ENCODE data around the gene KLHL30. TPM values are rescaled to one million over a fixed set of nuclear protein-coding genes. Genes with fewer than 3 reads are reported as not detected.

KLHL30 gene
- total RNA-seq, result 3.3 TPM

DNA sequence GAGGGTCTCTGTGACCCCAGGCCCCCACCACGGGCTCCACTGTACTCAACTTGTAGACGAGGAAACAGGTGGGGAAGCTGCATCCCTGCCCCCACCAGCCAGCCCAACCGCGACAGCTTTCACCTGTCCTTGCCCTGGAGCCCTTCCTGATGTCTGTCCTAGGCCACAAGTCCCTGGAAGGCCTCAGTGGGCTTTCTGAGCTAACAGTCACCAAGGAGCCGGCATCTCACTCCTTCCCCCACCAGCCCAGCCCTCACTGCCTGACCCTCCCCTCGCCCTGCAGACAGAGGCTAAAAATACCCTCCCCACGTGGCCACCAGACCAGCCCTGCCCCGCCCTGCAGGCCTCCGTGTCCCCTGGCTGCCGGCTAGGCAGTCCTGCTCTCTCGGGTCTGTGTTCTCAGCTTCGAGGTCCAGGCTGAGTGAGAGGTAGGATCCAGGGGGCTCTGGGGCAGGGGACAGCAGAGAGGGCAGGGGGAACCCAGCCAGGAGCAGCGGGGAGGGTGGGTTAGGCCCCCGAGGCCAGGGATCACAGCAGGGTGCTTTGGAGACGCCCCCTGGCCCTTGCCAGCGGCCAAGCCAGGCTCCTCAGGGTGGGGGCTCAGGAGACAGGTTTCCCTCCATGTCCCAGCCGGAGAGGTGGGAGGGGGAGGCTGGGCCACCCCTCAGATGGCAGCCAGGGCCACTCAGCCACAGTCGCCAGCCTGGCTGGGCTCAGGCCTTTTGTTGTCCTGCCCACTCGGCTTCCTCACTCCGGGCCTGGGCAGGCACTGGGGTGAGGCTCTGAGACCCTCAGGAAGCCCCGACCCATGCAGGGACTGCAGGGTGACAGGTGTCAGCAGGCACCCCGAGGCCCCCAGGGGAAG, at the start of gene KLHL30:
Gene KLHL30, plus strand, starts transcription at position 338 of the 865 bp plus-strand sequence. CDS start 2,087 bp downstream, outside the sequence.
- no peak for DNase-seq

DNA sequence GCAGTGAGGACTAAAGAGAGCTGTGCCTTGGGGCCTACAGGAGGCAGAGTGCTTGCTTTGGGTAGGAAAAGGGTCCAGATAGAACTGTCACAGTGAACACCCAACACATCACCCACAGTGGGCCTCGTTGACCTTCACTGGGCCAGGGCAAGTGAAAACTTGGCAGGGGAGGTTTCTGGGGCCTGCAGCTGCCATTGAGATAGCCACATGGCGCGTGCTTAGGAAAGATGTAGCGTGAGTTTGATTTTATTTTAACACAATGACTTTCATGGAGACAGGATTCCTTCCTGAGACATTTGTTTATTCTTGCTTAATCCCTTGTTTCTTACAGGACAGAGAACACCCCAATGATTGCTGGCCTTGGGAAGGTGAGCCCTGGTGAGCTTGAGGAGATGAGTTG, 47.6 kb upstream of the KLHL30 start:
- no peak for DNase-seq

DNA sequence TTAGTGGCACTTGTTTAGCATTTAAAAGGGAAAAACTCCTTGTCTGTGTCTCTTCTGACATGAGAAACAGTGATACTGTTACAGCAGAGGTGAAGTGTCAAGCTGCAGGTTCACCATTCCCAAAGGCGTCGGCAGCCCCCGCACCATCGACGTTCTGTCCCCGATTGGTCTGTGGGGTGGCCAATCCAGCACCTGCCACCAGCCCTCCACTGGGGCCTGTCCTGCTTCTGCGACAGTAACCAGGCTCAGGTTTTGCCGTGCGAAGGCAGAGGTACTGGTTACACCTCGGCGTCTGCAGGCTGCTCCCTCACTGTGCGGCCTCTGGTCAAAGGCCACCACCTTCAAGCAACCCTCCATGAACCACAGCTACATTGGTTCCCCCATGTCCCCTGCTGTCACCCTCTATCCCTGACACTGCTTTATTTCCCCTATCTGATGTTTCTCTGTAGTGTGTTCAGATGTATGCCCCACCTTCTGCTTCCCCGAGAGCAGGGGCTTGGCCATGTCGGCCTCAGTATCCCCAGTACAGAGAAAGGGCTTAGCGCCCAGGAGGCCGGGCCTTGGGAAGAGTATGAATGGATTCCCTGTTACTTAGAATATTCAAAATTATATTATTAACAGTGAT, 46.9 kb upstream of the KLHL30 start:
- no peak for DNase-seq

- no peak for DNase-seq
Observed at GRCh38 chr2:238092486-238093035, 45.9 kb upstream of the KLHL30 start.

DNA sequence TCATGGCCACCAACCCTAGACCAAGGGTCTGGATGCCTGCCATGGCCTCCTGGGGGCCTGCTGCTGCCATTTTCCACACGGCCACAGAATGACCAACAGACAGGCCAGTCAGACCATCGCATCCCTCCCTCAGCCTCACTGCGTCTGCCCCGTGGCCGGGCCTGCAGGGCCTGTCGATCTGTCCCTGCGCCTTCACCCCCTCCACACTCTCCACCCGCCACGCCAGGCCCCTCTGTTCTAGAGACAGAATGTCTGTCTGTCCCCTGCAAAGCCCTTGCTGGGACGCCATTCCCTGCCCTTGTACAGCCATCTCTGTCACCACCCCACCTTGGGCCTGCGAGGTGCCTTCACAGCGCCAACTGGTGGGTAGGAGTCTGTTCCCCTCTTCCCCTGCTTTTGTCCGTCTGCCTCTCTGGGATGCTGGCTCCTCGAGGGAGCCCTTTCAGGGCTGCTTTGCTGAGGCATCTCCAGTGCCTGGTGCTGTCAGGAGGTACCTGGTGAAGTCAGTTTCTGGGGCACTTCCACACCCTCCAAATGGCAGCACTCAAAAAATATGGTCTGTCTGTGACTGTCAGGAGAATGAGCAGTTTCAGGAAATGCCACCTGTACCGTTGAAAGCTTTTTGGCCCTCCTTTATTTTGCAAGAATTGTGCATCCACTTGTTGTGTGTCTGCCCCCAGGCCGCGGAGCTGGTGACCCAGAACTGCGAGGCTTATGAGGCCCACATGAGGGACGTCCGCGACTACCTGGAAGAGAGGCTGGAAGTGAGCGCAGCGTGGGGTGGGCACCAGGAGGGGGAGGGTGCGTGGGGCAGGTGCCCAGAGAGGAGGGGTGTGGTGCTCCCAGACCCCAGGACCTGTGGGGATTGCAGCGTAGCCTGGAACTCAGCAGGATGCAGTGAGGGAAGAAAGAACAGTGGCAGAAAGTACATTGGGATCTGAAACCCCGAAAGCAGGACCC, 45.0 kb upstream of the KLHL30 start:
- DNase-seq, result no peak

- no peak for DNase-seq
Observed at GRCh38 chr2:238094438-238095022, 43.9 kb upstream of the KLHL30 start.

- DNase-seq, result no peak
Observed at GRCh38 chr2:238095143-238095542, 43.3 kb upstream of the KLHL30 start.

DNA sequence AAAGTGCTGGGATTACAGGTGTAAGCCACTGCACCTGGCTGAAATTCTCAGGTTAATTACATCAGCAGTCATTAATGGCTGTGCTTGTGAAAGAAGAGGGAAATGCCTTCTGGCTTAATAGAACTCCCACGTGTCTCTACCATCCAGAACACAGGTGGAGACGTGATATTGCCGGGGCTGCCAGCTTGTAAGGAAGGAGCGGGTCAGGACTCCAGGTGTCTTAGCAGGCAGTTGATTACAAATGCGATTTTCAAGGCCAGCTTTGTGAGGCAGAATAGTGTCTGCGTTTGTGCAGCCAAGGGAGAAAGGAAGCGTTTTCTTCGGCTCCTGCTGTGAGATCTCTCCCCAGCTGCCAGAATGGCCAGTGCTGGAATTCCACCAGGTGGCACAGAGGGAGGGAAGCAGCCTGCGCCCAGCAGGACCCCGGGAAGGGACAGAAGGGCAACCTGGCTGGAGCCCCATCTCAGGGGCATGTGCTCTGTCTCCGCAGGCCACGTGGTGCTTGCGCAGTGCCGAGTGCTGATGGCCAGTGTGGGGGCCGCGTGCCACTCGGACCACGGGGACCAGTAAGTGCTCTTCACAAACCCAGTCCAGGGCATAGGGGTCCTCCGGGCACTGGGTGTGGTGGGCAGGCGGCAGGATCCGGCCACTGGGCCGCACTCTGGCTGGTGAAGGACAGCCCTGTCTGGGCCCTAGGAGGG, 42.0 kb upstream of the KLHL30 start:
- DNase-seq, result no peak

GRCh38 chr2:238097201-238097987, 41.1 kb upstream of the KLHL30 start:
- no peak for DNase-seq

DNA sequence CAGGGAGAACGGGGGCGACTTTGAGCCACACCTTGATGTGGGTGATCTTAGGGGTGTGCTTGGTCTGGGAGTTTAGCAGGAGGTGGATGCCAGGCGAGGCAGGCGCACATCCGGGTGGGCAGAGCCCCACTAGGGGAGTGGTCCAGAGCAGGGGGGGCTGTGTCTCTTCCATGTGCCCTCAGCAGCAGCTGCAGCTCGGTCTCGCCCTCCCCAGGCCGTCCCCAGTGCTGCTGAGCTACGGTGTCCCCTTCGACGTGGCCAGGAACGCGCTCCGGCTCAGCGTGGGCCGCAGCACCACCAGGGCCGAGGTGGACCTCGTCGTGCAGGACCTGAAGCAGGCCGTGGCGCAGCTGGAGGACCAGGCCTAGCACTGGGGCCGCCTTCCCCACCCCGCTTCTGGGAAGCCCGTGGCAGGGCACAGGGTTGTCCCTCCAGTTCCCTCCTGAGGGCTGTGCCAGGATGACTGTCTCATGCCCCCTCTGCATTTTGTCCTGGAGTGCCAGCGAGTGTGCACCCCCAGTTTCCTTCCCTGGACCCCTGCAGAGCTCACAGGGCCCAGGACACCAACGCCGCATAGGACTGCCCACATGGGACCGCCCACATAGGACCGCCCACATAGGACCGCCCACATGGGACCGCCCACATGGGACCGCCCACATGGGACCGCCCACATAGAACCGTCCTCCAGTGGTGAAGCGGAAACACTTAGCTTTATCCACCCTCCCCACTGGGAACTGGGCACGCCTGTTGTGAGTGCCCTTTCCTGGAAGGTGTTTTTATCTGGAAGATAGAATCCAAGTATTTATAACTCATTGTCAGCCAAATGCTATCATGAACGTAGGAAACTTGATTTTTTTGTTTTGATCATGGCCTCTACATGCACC, 40.2 kb upstream of the KLHL30 start:
- no peak for DNase-seq

DNA sequence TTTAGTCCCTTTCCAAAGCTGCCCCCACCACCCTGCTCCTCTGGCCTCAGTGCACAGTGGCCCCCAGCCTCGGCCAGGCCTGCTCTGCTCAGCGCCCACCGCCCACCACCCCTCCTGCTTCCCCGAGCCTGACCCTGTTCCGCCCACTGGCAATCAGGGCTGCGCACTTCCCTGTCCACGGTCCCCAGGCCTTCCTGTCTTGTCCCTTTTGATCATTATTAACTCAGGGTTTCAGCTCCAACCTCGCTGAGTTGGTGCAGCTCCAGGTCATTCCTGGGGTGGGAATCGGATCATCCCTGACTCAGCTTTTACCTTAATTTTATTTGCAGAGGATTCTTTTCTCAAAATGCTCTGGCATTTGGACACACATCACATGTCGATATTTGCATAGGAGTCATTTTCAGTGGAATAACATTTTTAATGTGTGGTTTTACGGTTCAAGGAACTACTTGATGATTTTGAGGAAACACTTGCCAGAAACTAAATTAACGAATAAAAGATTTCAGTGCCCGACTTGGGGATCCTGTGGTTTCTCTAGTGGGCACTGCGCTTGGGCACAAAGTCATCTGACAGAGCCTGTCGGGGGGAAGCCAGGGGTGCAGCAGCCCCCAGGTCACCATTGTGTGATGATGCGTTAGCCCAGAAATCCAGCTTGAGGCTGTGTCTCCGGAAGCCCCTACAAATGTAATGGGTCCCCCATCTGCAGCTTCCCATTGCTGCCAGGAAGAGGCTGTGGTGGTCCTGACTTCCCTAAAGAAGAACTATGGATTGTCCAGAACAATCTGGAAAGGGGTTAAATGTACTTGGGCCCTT, 39.4 kb upstream of the KLHL30 start:
- DNase-seq, result no peak

DNA sequence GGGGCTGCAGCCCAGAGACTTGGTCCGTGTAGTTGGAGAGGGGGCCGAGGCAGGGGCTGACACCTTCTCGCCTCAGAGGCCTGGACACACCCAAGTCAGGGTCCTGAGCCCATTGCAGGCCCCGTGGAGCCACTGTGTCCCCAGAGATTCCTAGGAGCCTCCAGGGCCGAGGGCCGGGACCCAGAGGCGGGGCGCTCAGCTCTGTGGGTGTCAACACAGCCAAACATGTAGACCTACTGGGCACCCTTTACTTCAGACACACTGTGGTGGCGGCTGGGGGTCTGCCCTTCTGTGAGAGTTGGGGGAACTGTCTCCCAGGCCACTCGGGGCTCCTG, 38.8 kb upstream of the KLHL30 start:
- DNase-seq, result no peak

DNA sequence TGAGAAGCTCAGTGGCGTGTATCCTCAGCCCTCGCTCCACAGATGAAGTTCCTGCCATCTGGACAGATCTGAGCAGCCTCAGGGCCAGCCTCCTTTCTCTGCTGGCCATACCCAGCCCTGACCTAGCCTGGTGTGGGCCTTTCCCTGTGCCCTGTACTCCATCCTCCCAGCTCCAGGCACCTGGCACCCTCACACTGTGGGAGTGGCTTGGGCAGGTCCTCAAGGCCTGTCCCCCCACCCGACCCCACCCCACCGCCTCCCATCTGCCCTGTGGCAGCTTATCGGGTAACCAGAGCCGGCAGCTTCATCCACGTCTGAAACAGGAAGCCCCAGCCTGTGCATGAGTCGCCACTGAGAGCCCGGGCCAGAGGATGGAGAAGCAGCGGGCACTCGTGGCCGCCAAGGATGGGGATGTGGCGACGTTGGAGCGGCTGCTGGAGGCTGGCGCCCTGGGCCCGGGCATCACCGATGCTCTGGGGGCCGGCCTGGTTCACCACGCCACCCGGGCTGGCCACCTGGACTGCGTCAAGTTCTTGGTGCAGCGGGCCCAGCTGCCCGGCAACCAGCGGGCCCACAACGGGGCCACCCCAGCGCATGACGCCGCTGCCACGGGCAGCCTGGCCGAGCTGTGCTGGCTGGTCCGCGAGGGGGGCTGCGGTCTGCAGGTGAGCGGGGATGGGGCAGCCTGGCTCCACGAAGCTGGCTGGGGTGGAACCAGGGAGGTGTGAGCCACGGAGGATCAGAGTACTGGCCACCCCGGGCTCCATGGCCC, 38.2 kb upstream of the KLHL30 start, which contains the start of gene ESPNL:
Gene ESPNL, plus strand, starts transcription at position 292 of the 772 bp plus-strand sequence. Its CDS starts 80 bp downstream, at position 372.
- no peak for DNase-seq

DNA sequence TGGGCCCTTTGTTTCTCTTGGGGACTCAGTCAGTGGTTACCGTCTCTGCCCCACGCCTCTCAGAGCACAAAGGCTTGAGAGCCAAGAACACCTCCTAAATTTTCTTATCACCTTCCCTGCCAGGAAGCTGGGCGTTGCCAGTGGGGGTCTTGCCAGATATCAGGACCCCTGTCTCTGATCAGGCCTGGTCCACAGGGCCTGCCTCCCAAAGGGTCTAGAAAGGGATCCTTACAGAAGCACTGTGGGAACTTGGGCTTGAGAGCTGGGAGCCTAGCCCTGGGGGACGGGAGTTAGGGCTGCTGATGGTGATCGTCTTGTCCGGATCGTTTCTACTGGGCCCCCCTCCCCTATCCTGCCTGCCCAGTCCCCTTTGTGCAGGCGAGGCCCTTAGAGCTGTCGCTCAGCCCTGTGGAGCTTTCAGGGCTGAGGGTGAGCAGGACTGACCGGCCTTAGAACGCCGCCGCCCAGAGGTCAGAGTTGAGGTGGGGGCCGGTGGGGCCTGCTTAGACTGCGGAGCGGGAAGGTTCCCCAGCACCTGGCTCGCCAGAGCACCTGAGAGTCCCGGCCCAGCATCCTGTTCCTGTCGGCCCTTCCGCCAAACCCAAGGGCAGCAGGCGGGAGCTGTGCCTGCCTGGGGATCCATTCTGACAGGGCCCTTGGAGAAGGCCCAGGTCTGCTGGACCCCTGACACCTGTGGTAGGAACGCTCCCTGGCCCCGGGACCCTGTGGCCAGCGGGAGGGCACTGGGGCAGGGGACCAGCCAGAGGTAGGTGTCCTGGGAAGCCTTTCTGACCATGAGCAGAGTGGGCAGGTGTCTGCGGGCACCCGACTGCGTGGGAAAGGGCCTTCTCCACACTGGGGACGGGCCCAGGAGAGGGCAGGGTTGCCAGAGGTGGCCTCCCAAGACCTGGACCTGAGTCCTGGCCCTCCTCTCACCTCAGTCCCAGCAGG, 37.4 kb upstream of the KLHL30 start:
- no peak for DNase-seq

- DNase-seq, result no peak
Observed at GRCh38 chr2:238101891-238102841, 36.3 kb upstream of the KLHL30 start.
